ENCODE data around the gene PIBF1.

The PIBF1 gene

DNA sequence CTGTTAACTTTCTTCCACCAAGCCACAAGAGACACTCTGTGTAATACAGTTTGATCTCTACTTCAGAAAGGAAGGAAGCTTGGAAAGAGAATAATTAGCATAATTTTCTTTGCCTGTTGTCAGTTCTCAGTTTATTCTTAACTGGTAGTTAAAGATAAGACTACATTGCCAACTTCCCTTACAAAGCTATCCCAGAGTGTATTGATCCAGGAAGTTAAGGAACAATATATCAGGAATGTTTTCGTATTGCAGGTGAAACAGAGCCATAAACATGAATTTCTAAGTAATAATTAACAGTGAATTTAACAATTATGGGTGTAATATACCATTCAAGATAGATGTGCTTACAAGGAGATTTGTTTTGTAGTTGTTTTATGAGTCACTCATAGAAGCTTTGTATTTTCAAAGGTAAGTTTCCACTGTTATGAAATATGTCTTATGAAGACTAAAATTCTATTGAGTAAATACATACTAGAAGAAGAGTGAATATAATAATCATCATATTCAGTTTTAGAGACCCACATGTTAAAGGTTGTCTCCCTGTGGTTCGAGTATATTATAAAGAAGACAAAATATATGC lies 188.5 kb downstream of the PIBF1 start:
- no peaks in the 10 kb centered on the region for H3K36me3 ChIP-seq
- H3K27ac ChIP-seq = no peak overlapping the region
- no peaks in the 10 kb centered on the region for H3K27me3 ChIP-seq
- TF ChIP-seq, protein P1, sequence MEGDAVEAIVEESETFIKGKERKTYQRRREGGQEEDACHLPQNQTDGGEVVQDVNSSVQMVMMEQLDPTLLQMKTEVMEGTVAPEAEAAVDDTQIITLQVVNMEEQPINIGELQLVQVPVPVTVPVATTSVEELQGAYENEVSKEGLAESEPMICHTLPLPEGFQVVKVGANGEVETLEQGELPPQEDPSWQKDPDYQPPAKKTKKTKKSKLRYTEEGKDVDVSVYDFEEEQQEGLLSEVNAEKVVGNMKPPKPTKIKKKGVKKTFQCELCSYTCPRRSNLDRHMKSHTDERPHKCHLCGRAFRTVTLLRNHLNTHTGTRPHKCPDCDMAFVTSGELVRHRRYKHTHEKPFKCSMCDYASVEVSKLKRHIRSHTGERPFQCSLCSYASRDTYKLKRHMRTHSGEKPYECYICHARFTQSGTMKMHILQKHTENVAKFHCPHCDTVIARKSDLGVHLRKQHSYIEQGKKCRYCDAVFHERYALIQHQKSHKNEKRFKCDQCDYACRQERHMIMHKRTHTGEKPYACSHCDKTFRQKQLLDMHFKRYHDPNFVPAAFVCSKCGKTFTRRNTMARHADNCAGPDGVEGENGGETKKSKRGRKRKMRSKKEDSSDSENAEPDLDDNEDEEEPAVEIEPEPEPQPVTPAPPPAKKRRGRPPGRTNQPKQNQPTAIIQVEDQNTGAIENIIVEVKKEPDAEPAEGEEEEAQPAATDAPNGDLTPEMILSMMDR (IDR thresholded peaks at IDR 0.05) = no peak
- no peaks in the 10 kb centered on the region for H3K4me1 ChIP-seq (ENCODE audit: control insufficient read depth in 1 of 2, insufficient read depth in 1 of 2, low read depth in 1 of 2, low read length in 1 of 2)
- no peaks in the 10 kb centered on the region for H3K9me3 ChIP-seq
- no peak overlapping the region for H3K4me3 ChIP-seq (ENCODE audit: low read depth in 1 of 2, low read length in 1 of 2)

DNA sequence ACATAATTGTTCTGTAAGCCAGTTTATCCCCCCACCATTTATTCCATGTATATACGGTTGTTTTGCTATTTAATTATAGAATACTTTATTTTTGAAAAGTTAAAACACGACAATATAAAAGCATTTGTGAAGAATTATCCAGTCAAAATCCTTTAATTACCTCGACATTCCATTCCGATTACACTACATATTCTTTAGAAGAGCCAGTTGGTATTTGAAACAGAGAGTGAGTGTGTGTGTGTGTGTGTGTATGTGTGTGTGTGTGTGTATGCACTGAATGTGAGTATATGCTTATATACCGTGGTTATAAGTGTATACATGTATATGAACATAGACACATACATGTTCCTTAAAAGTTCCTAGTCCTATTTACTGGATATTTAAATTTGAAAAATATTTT lies 189.0 kb downstream of the PIBF1 start:
- Histone ChIP-seq H3K9me3 (no peaks in the 10 kb centered on the region), H3K4me3 (ENCODE audit: low read depth in 1 of 2, low read length in 1 of 2) (no peak overlapping the region), H3K27me3 (no peaks in the 10 kb centered on the region), H3K27ac (no peak overlapping the region), H3K36me3 (no peaks in the 10 kb centered on the region), H3K4me1 (ENCODE audit: control insufficient read depth in 1 of 2, insufficient read depth in 1 of 2, low read depth in 1 of 2, low read length in 1 of 2) (no peaks in the 10 kb centered on the region)
- TF ChIP-seq, protein P1 (IDR thresholded peaks at IDR 0.05) = no peak

DNA sequence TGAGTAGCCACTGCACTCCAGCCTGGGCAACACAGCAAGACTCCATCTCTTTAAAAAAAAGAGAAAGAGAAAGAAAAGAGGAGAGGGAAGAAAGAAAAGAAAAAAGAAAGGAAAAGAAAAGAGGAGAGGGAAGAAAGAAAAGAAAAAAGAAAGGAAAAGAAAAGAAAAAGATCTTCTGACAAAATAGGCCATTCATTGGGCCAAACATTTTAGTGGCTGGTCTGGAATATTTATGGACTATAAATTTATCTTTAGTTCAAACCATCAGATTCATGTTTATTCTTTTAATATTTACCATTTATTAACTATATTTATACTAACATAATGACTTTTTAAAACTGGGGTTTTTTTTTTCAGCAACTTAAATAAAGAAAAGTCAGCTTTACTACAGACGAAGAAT lies 191.3 kb downstream of the PIBF1 start:
- H3K4me1 ChIP-seq (ENCODE audit: control insufficient read depth in 1 of 2, insufficient read depth in 1 of 2, low read depth in 1 of 2, low read length in 1 of 2) = no peaks in the 10 kb centered on the region
- H3K36me3 ChIP-seq = no peaks in the 10 kb centered on the region
- H3K4me3 ChIP-seq (ENCODE audit: low read depth in 1 of 2, low read length in 1 of 2) = no peak overlapping the region
- no peaks in the 10 kb centered on the region for H3K9me3 ChIP-seq
- TF ChIP-seq, protein P1 (IDR thresholded peaks at IDR 0.05) = no peak
- H3K27me3 ChIP-seq = no peaks in the 10 kb centered on the region
- H3K27ac ChIP-seq = no peak overlapping the region

DNA sequence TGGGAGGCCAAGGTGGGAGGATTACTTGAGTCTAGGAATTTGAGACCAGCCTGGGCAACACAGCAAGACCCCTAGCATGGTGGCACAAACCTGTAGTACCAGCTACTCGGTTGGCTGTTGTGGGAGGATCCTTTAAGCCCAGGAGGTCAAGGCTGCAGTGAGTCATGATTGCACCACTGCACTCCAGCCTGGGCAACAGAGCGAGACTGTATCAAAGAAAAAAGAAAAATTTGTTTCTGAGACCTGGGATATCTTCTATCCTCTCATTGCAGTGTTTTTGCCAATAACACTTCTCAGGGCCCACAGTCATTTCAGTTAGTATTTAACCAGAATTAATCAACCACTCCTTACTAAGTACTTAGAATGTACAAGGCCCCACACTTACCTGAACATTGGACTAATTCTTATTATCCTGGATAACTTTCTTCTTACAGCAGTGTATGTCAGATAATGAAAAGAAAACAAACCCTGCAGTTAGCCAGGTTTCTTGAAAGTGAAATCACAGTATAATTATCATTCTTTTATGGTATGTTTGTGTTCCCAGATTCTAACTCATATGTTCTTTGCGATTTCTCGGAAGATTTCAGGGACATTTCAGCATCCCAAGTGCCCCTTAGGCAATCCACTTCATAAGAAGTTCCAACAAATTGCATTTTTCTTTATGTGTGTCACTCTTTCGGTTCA lies 201.3 kb downstream of the PIBF1 start:
- Histone ChIP-seq H3K27me3 (no peaks in the 10 kb centered on the region), H3K4me1 (ENCODE audit: control insufficient read depth in 1 of 2, insufficient read depth in 1 of 2, low read depth in 1 of 2, low read length in 1 of 2) (no peaks in the 10 kb centered on the region), H3K27ac (no peak overlapping the region), H3K9me3 (no peaks in the 10 kb centered on the region), H3K36me3 (no peaks in the 10 kb centered on the region), H3K4me3 (ENCODE audit: low read depth in 1 of 2, low read length in 1 of 2) (no peak overlapping the region)
- TF ChIP-seq, protein P1 (IDR thresholded peaks at IDR 0.05) = no peak

DNA sequence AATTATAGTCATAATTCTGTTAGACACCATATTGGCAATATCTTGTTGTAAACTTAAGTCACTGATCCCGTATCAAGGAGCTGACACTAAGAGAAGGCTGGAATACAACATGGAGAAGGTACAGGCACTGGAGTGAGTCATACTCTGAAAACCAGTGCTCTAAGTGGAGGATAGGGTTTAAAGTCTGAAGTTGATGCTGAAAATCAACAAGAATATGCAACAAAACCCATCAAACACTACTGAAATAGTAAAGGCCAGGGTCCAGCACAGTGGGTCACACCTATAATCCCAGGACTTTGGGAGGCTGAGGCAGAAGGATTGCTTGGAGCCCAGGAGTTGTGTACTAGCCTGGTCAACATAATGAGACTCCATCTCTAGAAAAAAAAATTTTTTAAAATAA lies 203.7 kb downstream of the PIBF1 start:
- no peaks in the 10 kb centered on the region for H3K36me3 ChIP-seq
- no peak overlapping the region for H3K4me3 ChIP-seq (ENCODE audit: low read depth in 1 of 2, low read length in 1 of 2)
- H3K4me1 ChIP-seq (ENCODE audit: control insufficient read depth in 1 of 2, insufficient read depth in 1 of 2, low read depth in 1 of 2, low read length in 1 of 2) = no peaks in the 10 kb centered on the region
- no peak overlapping the region for H3K27ac ChIP-seq
- H3K9me3 ChIP-seq = no peaks in the 10 kb centered on the region
- no peaks in the 10 kb centered on the region for H3K27me3 ChIP-seq
- TF ChIP-seq, protein P1 (IDR thresholded peaks at IDR 0.05) = no peak
